Hematopoietic multipotent progenitor cell (in vitro differentiated cells): ENCODE results near the gene RASSF1. TPM values are rescaled to one million over a fixed set of nuclear protein-coding genes. Genes with fewer than 3 reads are reported as not detected.

Experiments used
- DNase-seq, 3 donors: peaks; one replicate each; pipeline ENCODE4 v3.0.0-alpha.2; 2011 to 2015; ENCODE audit warnings: low read depth in 2 of 3, low spot score in 2 of 3
- total RNA-seq: library from RNA; depleted of rRNA; stranded (reverse); fragments of >200 nt; gene quantifications from one replicate; pipeline ENCODE4 v1.2.3, GENCODE V29; 2012

RASSF1 gene
- total RNA-seq, 1 donor: 217 TPM

GRCh38 chr3:50345586-50346234, 5.1 kb upstream of the RASSF1 start, which contains the start of gene ZMYND10:
Gene ZMYND10, minus strand, starts transcription at chr3:50345732. Its CDS starts 153 bp downstream, at chr3:50345579.
- DNase-seq: peak; percentile 60 to 65 (median 61)

DNA sequence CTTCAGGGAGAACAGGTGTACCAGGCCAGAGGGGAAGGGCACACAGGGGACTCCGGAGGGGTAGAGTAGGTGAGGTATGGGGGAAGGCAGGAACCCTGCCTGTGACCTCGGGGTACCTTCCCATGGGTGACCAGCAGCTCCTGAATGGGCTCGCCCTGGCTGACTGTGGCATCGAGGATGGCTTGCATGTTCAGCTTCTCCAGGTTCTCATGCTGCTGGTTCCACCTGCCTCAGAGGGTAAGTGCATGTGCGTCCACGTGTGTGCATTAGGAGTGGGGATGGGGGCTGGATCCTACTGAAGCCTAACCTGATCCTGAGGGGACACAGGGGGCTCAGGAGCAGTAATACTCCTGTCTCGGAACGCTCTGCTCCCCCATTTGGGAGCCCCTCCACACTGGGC, 4.4 kb upstream of the RASSF1 start:
- DNase-seq: no peak

GRCh38 chr3:50342813-50343633, 2.4 kb upstream of the RASSF1 start:
- DNase-seq: no peak

DNA sequence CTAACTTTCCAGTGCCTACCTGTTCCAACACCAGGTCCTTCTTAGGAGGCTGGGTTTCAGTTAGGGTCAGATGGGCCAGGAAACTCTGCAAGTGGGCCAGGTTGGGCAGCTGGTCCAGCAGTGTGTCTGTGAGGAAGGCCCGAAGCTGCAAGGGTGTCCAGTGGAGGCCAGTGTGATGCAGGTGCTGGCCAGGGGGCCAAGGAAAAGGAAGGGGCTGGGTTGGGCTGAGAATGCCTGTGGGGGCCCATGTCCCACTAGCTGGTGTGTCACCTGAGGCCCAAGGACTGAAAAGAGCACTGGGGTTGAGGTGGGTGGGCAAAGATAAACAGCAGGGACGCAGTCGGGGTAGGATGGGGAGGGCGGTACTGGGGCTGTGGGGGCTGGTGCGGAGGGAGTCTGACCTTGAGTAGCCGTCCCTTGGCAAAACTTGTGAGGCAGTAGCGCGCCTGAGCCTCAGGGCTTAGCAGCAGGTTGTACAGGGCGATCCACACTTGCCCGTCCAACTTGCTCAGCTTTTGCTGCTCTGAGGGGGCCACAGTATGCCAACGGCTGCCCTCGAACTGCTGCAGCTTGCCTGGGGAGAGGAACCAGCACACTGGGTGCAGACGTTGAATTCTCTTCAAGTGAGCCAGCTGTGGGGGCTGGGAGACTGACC, 1.5 kb upstream of the RASSF1 start:
- DNase-seq: no peak

- no peak for DNase-seq
Measured at GRCh38 chr3:50341537-50341936, 901 bp upstream of the RASSF1 start.

- no peak for DNase-seq
Measured at GRCh38 chr3:50340147-50340447, 539 bp downstream of the RASSF1 start.

GRCh38 chr3:50339485-50340146, 1.0 kb downstream of the RASSF1 start:
- DNase-seq: no peak

GRCh38 chr3:50338965-50339364, 1.7 kb downstream of the RASSF1 start:
- DNase-seq: peak in 1 of 3 donors; percentile 61

- peak; percentile 84 to 98 (median 98) for DNase-seq
Measured at GRCh38 chr3:50337175-50337861, 3.3 kb downstream of the RASSF1 start.

DNA sequence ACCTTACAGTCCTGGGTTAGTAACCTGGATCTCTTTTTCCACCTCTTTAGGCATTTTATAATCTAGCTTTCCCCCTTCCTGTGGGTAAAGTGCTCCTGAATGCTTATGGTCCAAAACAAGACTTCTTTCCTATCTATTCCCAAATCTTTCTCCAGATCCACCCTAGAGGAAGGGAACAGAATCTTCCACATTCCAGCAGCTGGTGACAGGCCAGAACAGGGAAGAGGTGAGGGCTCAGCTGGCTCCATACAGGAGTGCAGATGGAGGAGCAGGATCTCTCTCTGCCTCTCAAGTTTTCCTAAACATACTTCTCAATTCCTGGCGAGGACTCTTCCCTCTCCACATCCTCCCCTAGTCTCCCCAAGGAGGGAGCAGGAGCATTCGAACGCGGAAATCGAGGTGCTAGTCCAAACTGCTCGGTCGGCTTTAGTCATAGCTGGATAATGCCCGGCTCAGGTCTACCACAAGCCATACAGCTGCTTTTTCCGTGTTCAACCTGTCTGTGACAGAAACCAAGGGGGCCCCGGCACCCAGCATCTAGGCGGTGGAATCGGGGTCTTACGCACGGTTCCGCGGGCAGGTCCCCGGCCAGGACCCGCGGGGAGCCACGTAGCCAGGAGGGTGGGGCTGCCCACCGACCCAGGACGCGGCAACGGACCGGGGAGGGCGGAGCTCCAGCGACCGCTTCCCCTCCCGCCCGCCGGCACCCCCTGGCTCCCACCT, 4.0 kb downstream of the RASSF1 start:
- no peak for DNase-seq

DNA sequence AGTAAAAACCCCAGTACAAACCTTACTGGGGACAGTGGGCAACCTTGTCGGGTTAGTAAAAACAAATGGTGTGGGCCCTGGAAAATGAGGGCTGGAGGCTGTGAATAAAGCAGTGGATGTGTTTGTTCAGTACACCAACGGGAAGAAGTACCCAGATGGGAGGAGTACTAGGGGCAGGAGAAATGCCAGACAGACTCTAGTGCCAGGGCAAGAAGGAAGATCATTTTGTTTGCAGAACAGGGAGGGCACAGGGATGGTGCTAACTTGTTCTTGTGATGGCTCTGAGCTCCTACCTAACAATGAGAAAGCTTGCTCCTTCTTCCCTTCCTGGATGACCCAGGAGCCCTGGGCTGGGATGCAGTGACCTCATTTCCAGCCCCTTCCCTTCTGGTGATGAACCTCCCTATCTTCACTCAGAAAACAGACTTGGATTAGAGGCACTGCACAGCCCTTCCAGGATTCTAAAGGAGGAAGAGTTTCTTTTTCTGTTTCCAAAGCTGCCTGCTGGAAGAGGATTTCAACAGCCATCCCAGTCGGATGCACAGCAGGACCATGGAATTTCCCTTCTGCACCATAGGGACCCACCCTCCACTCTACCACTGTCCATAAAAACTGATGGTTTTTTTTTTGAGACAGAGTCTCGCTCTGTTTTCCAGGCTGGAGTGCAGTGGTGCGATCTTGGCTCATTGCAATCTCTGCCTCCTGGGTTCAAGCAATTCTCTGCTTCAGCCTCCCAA, 6.1 kb downstream of the RASSF1 start:
- no peak for DNase-seq

DNA sequence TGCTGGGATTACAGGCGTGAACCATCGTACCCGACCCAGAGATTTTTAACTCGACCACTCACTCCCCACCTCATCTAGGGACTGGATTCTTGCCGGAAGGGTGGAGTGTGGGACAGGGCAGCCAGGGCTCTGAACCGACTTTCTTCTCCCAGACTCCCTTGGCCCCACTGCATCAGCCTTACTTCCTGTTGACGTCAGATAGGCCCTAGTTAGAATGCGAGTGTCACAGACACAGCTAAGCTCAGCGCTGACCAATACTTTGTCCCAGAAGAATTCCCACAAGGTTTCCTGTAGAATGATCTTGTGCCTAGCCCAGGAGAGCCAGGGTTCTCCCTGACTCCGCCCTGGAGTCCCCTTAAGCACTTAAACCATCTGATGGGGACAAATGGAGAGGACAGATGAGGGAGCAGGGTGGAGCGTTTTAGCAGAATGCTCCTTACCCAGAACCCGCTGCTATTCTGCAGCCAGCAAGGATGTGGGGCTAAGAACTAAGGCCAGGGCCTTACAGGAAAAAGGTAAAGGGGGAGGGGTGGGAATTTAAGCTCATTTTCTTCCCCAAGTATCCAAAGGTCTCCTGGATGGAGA, 6.8 kb downstream of the RASSF1 start:
- no peak for DNase-seq

DNA sequence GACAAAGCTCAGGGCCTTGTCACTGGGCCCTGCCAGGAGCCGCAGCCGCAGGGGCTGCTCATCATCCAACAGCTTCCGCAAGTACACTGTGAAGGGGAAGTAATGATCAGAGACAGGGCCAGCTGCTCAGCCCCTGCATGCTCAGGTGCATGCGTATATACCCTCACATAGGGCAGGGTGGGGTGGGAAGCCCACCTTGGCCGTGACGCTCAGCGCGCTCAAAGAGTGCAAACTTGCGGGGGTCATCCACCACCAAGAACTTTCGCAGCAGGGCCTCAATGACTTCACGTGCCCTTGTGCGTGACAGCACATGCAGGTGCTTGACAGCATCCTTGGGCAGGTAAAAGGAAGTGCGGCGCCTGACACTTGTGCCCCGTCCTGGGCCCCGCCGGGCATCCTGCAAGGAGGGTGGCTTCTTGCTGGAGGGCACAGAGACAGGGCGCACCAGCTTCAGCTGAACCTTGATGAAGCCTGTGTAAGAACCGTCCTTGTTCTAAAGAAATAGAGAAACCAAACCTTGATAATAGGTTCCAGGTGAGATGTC, 9.2 kb downstream of the RASSF1 start:
- no peak for DNase-seq

DNA sequence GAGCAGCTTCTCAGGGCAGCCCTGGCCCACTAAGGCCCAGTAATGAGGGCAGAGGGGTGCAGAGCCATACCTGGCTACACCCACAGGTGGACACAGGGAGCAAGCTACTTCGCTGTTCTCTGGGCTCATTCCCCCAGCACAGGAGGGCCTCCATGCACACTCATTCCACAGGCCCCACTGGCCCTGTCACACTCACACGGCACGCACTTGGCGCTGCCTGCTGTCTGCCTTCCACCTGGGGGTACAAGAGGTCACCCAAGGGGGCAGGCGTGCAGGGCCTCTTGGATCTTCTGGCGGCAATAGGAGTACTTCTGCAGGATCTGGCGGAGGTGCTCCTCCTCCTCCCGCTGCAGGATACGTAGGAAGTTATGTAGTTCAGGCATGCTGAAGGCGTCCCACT, 10.3 kb downstream of the RASSF1 start:
- no peak for DNase-seq

DNA sequence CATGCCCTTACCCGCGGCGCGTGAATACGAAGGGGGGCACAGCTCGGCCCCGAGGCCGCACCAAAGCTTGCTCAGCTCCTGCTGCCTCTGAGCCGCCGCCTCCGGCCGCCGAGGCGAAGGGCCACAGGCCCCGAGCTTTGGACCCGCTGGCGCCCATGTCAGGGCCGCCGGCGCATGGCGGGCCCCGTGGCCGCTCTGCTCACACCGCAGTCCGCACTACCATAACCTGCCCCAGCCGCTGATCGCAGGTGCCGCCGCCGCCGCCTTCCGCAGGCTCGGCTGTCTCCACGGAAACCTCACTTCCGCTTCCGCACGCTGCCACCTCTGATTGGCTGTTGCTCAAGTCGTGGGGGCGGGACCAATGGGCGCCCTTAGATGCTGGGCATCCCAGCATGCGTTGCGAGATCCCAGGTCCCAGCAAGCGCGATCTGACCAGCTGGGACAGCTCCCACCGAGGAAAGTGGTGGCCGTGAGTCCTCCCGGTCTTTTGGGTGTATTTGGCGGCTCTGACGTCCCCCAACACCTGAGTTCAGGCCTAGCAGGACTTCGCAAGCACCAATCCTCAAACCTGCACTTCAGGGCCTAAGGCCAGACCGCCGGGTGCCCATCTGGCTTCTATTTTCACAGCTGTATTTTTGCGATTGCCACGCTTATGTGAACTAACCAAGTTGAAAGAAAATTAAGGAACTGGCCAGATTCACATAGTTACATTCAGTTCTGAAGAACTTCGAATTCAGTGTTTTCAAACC, 12.5 kb downstream of the RASSF1 start, which contains the start of gene TUSC2:
TSS of gene TUSC2 (minus strand) at position 281 of the 749 bp plus-strand sequence. CDS start at position 157, 124 bp downstream.
- peak; percentile 88 to 98 (median 96) for DNase-seq

GRCh38 chr3:50327129-50327528, 13.5 kb downstream of the RASSF1 start:
- no peak for DNase-seq

DNA sequence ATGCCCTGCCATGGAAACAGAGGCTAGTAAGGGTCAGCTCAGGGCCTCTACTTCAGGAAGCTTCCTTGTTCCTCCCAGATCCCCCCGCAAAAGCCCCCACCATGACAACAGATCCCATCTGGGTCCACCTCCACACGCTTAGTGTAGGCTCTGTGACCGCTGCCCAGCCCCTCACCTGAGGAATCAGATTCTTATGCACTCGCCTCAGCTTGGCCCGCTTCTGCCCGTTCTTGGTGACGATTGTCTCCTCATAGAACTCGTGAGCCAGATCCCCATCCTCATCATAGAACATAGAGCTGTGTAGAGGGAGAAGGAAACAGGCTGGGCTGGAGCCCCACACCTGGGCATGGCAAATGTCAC, 14.5 kb downstream of the RASSF1 start:
- DNase-seq: no peak
